Measurements from ENCODE around the gene KCTD19. TPM values are rescaled to one million over a fixed set of nuclear protein-coding genes. Genes with fewer than 3 reads are reported as not detected.
A peak's percentile ranks its signal among the peaks of the same experiment; 100 is the strongest.

KCTD19 gene
- total RNA-seq, 2 donors from 2014 or later, result 0.67 TPM; not detected in 1

GRCh38 chr16:67284699-67285646 lies 41.6 kb downstream of the KCTD19 start:
- no peaks in the 10 kb centered on the region for H3K27me3 Mint-ChIP-seq
- ATAC-seq (no peak), DNase-seq (ENCODE audit: low spot score) (no peak)
- no peak overlapping the region for H3K4me3 Mint-ChIP-seq
- H3K27ac Mint-ChIP-seq, result no peak overlapping the region
- H3K36me3 Mint-ChIP-seq, result no peaks in the 10 kb centered on the region
- peaks cover 7% of the 10 kb centered on the region in 2 donors for H3K4me1 Mint-ChIP-seq (ENCODE audit: low read depth in 2 of 2)
- no peaks in the 10 kb centered on the region for H3K9me3 Mint-ChIP-seq

- Mint-ChIP-seq H3K27me3 (no peaks in the 10 kb centered on the region), H3K4me3 (no peak overlapping the region), H3K27ac (no peak overlapping the region), H3K9me3 (no peaks in the 10 kb centered on the region), H3K4me1 (ENCODE audit: low read depth in 2 of 2) (no peaks in the 10 kb centered on the region), H3K36me3 (no peaks in the 10 kb centered on the region)
- DNase-seq (ENCODE audit: low spot score), result no peak
- ATAC-seq, result no peak
Observed at GRCh38 chr16:67283826-67284555, 42.5 kb downstream of the KCTD19 start.

GRCh38 chr16:67283039-67283825 lies 43.3 kb downstream of the KCTD19 start:
- no peak overlapping the region for H3K4me3 Mint-ChIP-seq
- H3K27me3 Mint-ChIP-seq, result no peaks in the 10 kb centered on the region

GRCh38 chr16:67282447-67282805 lies 44.1 kb downstream of the KCTD19 start:
- H3K4me3 Mint-ChIP-seq, result no peak overlapping the region
- no peak for ATAC-seq
- H3K36me3 Mint-ChIP-seq, result no peaks in the 10 kb centered on the region
- no peak overlapping the region for H3K27ac Mint-ChIP-seq
- no peaks in the 10 kb centered on the region for H3K9me3 Mint-ChIP-seq
- no peaks in the 10 kb centered on the region for H3K27me3 Mint-ChIP-seq
- H3K4me1 Mint-ChIP-seq (ENCODE audit: low read depth in 2 of 2), result peaks cover 3 to 6% of the 10 kb centered on the region in 2 donors
- no peak for DNase-seq (ENCODE audit: low spot score)

More at GRCh38 chr16:67283039-67283825, 43.3 kb downstream of the KCTD19 start:
- Mint-ChIP-seq H3K4me1 (ENCODE audit: low read depth in 2 of 2) (peaks cover 0 to 2% of the 10 kb centered on the region in 2 donors), H3K27ac (no peak overlapping the region), H3K36me3 (no peaks in the 10 kb centered on the region), H3K9me3 (no peaks in the 10 kb centered on the region)
- ATAC-seq, result no peak
- no peak for DNase-seq (ENCODE audit: low spot score)

GRCh38 chr16:67281536-67282446 lies 44.8 kb downstream of the KCTD19 start:
- no peak for DNase-seq (ENCODE audit: low spot score)
- no peak for ATAC-seq
- Mint-ChIP-seq H3K9me3 (no peaks in the 10 kb centered on the region), H3K4me3 (no peak overlapping the region), H3K4me1 (ENCODE audit: low read depth in 2 of 2) (peaks cover 6 to 8% of the 10 kb centered on the region in 2 donors), H3K27me3 (no peaks in the 10 kb centered on the region), H3K36me3 (no peaks in the 10 kb centered on the region), H3K27ac (no peak overlapping the region)

- Mint-ChIP-seq H3K27me3 (no peaks in the 10 kb centered on the region), H3K36me3 (peaks cover 5% of the 10 kb centered on the region), H3K4me1 (ENCODE audit: low read depth in 2 of 2) (peaks cover 12 to 14% of the 10 kb centered on the region in 2 donors), H3K4me3 (peak overlapping the region; percentile 48), H3K27ac (no peak overlapping the region), H3K9me3 (no peaks in the 10 kb centered on the region)
- DNase-seq (ENCODE audit: low spot score) (no peak), ATAC-seq (no peak)
Observed at GRCh38 chr16:67280090-67281015, 46.2 kb downstream of the KCTD19 start.

GRCh38 chr16:67279296-67280089 lies 47.0 kb downstream of the KCTD19 start, which contains the start of gene PLEKHG4:
PLEKHG4 (plus strand) TSS chr16:67279532; CDS start chr16:67280045, 513 bp downstream.
- ATAC-seq, result peak; percentile 96 to 97
- Mint-ChIP-seq H3K36me3 (peaks cover 5% of the 10 kb centered on the region), H3K9me3 (no peaks in the 10 kb centered on the region), H3K27ac (peak within 1 kb of the TSS; percentile 43 to 58), H3K4me3 (peak within 1 kb of the TSS; percentile 76), H3K27me3 (no peaks in the 10 kb centered on the region), H3K4me1 (ENCODE audit: low read depth in 2 of 2) (peaks cover 12 to 16% of the 10 kb centered on the region in 2 donors)
- DNase-seq (ENCODE audit: low spot score), result peak; percentile 86

GRCh38 chr16:67278773-67279295 lies 47.7 kb downstream of the KCTD19 start:
- H3K27ac Mint-ChIP-seq, result peak overlapping the region; percentile 43 to 58
- H3K36me3 Mint-ChIP-seq, result peaks cover 5% of the 10 kb centered on the region
- peak; percentile 70 for DNase-seq (ENCODE audit: low spot score)

GRCh38 chr16:67277999-67278772 lies 48.4 kb downstream of the KCTD19 start:
- Mint-ChIP-seq H3K27me3 (no peaks in the 10 kb centered on the region), H3K4me1 (ENCODE audit: low read depth in 2 of 2) (peaks cover 12 to 16% of the 10 kb centered on the region in 2 donors), H3K36me3 (peaks cover 5% of the 10 kb centered on the region), H3K9me3 (no peaks in the 10 kb centered on the region), H3K4me3 (peak overlapping the region; percentile 76), H3K27ac (peak overlapping the region; percentile 58 to 77)
- no peak for DNase-seq (ENCODE audit: low spot score)
- ATAC-seq, result no peak

More at GRCh38 chr16:67278773-67279295, 47.7 kb downstream of the KCTD19 start:
- H3K4me1 Mint-ChIP-seq (ENCODE audit: low read depth in 2 of 2), result peaks cover 12 to 16% of the 10 kb centered on the region in 2 donors
- peak; percentile 59 to 65 for ATAC-seq
- no peaks in the 10 kb centered on the region for H3K27me3 Mint-ChIP-seq
- no peaks in the 10 kb centered on the region for H3K9me3 Mint-ChIP-seq
- peak overlapping the region; percentile 76 for H3K4me3 Mint-ChIP-seq

GRCh38 chr16:67277294-67277998 lies 49.1 kb downstream of the KCTD19 start:
- Mint-ChIP-seq H3K4me3 (peak overlapping the region; percentile 45), H3K27ac (peak overlapping the region; percentile 58 to 77), H3K4me1 (ENCODE audit: low read depth in 2 of 2) (peaks cover 12 to 16% of the 10 kb centered on the region in 2 donors), H3K36me3 (peaks cover 5% of the 10 kb centered on the region), H3K27me3 (no peaks in the 10 kb centered on the region), H3K9me3 (no peaks in the 10 kb centered on the region)
- ATAC-seq (no peak), DNase-seq (ENCODE audit: low spot score) (no peak)
